IMR-90 (cell line): Measurements from ENCODE around the gene KIF25. TPM values are rescaled to one million over a fixed set of nuclear protein-coding genes. Genes with fewer than 3 reads are reported as not detected.

ENCODE experiments used
- ATAC-seq: fragments of 200-7000 bp; cut with Tn5 transposase; 2 replicates; pipeline ENCODE4 v1.9.1; 2020; ENCODE audit warnings: low read depth, mild to moderate bottlenecking, moderate library complexity
- BruUV-seq: library from RNA; stranded (reverse); fragments of 400-500 nt; replicated peaks from 2 replicates; lab custom pipeline; 2021; lab: Mats Ljungman, UMichigan
- CTCF ChIA-PET: fragments of 300-600 bp; formaldehyde crosslinking; extraction: SDS; loops from one replicate; lab custom pipeline; 2021; ENCODE audit warnings: antibody characterized with exemption; lab: Yijun Ruan, JAX
- POLR2A ChIA-PET: fragments of 300-600 bp; sonication (Branson Sonifier 250); formaldehyde crosslinking; loops from one replicate; lab custom pipeline; 2022; ENCODE audit warnings: antibody characterized with exemption; ENCODE audit not compliant: unreplicated experiment; lab: Charles Lee
- DNase-seq: peaks from one replicate; pipeline ENCODE4 v3.0.0; 2013
- H2AFZ ChIP-seq: replicated peaks from 2 replicates; pipeline ENCODE3; 2013; ENCODE audit warnings: low read length, mild to moderate bottlenecking; ENCODE audit not compliant: poor library complexity
- H2AK5ac ChIP-seq: 2 replicates; pipeline ENCODE4 v1.6.1; 2013; ENCODE audit warnings: low read depth, low read length, inconsistent platforms
- H2AK9ac ChIP-seq: replicated peaks from 2 replicates; pipeline ENCODE3; 2013; ENCODE audit warnings: mild to moderate bottlenecking, low read depth, low read length, moderate library complexity; ENCODE audit not compliant: poor library complexity
- H2BK120ac ChIP-seq: 2 replicates; pipeline ENCODE4 v1.6.1; 2013; ENCODE audit warnings: low read depth, low read length, inconsistent platforms
- H2BK15ac ChIP-seq: 3 replicates; pipeline ENCODE4 v1.6.1; 2013; ENCODE audit warnings: low read depth, low read length, inconsistent platforms
- H2BK20ac ChIP-seq: 2 replicates; pipeline ENCODE4 v1.6.1; 2013; ENCODE audit warnings: low read depth, mild to moderate bottlenecking, inconsistent platforms, low read length, moderate library complexity
- H2BK5ac ChIP-seq: 2 replicates; pipeline ENCODE4 v1.6.1; 2013; ENCODE audit warnings: mild to moderate bottlenecking, low read depth, low read length, inconsistent platforms; ENCODE audit not compliant: poor library complexity, severe bottlenecking
- H3K14ac ChIP-seq: replicated peaks from 2 replicates; pipeline ENCODE4 v1.6.1; 2013; ENCODE audit warnings: low read depth, low read length, inconsistent platforms
- H3K18ac ChIP-seq: 2 replicates; pipeline ENCODE4 v1.6.1; 2013; ENCODE audit warnings: low read depth, low read length, control low read depth
- H3K23ac ChIP-seq: 2 replicates; pipeline ENCODE4 v1.6.1; 2013; ENCODE audit warnings: low read depth, low read length, inconsistent platforms
- H3K27ac ChIP-seq: 2 replicates; pipeline ENCODE4 v1.5.1; 2013; ENCODE audit warnings: mild to moderate bottlenecking, control low read depth, low read length; ENCODE audit not compliant: insufficient read depth
- H3K27me3 ChIP-seq: 2 replicates; pipeline ENCODE4 v1.6.1; 2013; ENCODE audit warnings: low read length; ENCODE audit not compliant: control insufficient read depth, insufficient read depth
- H3K36me3 ChIP-seq: 2 replicates; pipeline ENCODE4 v1.6.1; 2013; ENCODE audit warnings: low read length, mixed read lengths; ENCODE audit not compliant: control insufficient read depth, insufficient read depth
- H3K4ac ChIP-seq: 2 replicates; pipeline ENCODE4 v1.6.1; 2013; ENCODE audit warnings: low read depth, low read length, inconsistent platforms
- H3K4me1 ChIP-seq: 2 replicates; pipeline ENCODE4 v1.6.1; 2013; ENCODE audit warnings: low read length, mixed read lengths; ENCODE audit not compliant: control insufficient read depth, insufficient read depth
- H3K4me2 ChIP-seq: 2 replicates; pipeline ENCODE4 v1.6.1; 2013; ENCODE audit warnings: low read depth, mild to moderate bottlenecking, control low read depth, low read length, moderate library complexity
- H3K4me3 ChIP-seq: 2 replicates; pipeline ENCODE4 v1.5.1; 2013; ENCODE audit warnings: low read depth, mild to moderate bottlenecking, control low read depth, low read length, moderate library complexity; ENCODE audit not compliant: insufficient read depth
- H3K56ac ChIP-seq: 2 replicates; pipeline ENCODE4 v1.6.1; 2013; ENCODE audit warnings: low read length, inconsistent platforms; ENCODE audit not compliant: insufficient read depth; ENCODE audit errors: extremely low read depth
- H3K79me1 ChIP-seq, 2 experiments: 2 replicates each; pipeline ENCODE4 v1.6.1; 2013; ENCODE audit warnings: low read length in 2 of 2, inconsistent platforms in 1 of 2, low read depth in 1 of 2
- H3K9ac ChIP-seq: 2 replicates; pipeline ENCODE4 v1.6.1; 2013; ENCODE audit warnings: low read depth, low read length, control low read depth
- H3K9me1 ChIP-seq: 2 replicates; pipeline ENCODE4 v1.6.1; 2013; ENCODE audit warnings: low read length, inconsistent platforms; ENCODE audit not compliant: insufficient read depth
- H3K9me3 ChIP-seq: 2 replicates; pipeline ENCODE4 v1.6.1; 2013; ENCODE audit warnings: low read length; ENCODE audit not compliant: control insufficient read depth, insufficient read depth
- H4K20me1 ChIP-seq: 2 replicates; pipeline ENCODE4 v1.6.1; 2013; ENCODE audit warnings: low read length, inconsistent platforms; ENCODE audit not compliant: insufficient read depth
- H4K5ac ChIP-seq: 2 replicates; pipeline ENCODE4 v1.6.1; 2013; ENCODE audit warnings: mild to moderate bottlenecking, low read depth, low read length, control low read depth
- H4K8ac ChIP-seq, 2 experiments: 2 replicates each; pipeline ENCODE4 v1.6.1; 2013; ENCODE audit warnings: low read depth in 2 of 2, low read length in 2 of 2, control low read depth in 1 of 2, inconsistent platforms in 1 of 2
- H4K91ac ChIP-seq: 2 replicates; pipeline ENCODE4 v1.6.1; 2013; ENCODE audit warnings: low read depth, low read length, inconsistent platforms; ENCODE audit not compliant: insufficient read depth
- CEBPB ChIP-seq: IDR thresholded peaks from 2 replicates; pipeline ENCODE4 v1.6.1; 2012; ENCODE audit warnings: low read depth, low read length, improper control_type of control experiment
- MAFK ChIP-seq: IDR thresholded peaks from 2 replicates; pipeline ENCODE4 v1.6.1; 2012; ENCODE audit warnings: low read depth, low read length, improper control_type of control experiment
- MXI1 ChIP-seq: IDR thresholded peaks from 2 replicates; pipeline ENCODE4 v1.6.1; 2012; ENCODE audit warnings: low read depth, mild to moderate bottlenecking, low read length, moderate library complexity, borderline replicate concordance
- RCOR1 ChIP-seq: IDR thresholded peaks from 2 replicates; pipeline ENCODE4 v1.6.1; 2012; ENCODE audit warnings: mild to moderate bottlenecking, low read length, improper control_type of control experiment; ENCODE audit not compliant: insufficient replicate concordance
- SMC3 ChIP-seq: fragments of 150-350 bp; IDR thresholded peaks from 2 replicates; pipeline ENCODE4 v1.6.1; 2016; ENCODE audit warnings: low read depth, mild to moderate bottlenecking, antibody characterized with exemption, low read length, moderate library complexity
- WGBS, 2 experiments: methylation state at CpG; one replicate each; pipeline versions ENCODE4 v1.1.5 to v1.1.7; 2013; ENCODE audit warnings: missing lambda C conversion rate in 2 of 2; ENCODE audit not compliant: insufficient read length in 1 of 2; ENCODE audit errors: extremely low coverage in 2 of 2; 5-methylcytosine and 5-hydroxymethylcytosine counted together
- dilution Hi-C: fragments of 300-500 bp; cut with HindIII; formaldehyde crosslinking; loops from one replicate; pipeline ENCODE4 v1.14.3; 2018; ENCODE audit warnings: low sequenced_read_pairs; ENCODE audit not compliant: unreplicated experiment
- in situ Hi-C: fragments of 300-500 bp; cut with MboI; formaldehyde crosslinking; loops from 3 replicates; pipeline ENCODE4 v1.14.3; 2019; ENCODE audit warnings: low sequenced_read_pairs, inconsistent platforms, mixed read lengths
- intact Hi-C: fragments of 100-400 bp; cut with micrococcal nuclease; formaldehyde crosslinking; loops from 2 replicates; pipeline ENCODE4 v1.10.0; 2022
- polyA plus RNA-seq, 3 experiments: library from polyadenylated mRNA; depleted of rRNA; stranded (reverse); fragments of >200 nt; gene quantifications; 2 replicates each; pipeline ENCODE4 v1.2.3, GENCODE V29; 2012; ENCODE audit warnings: low replicate concordance in 1 of 3
- total RNA-seq: library from RNA; depleted of rRNA; stranded (reverse); fragments of >200 nt; gene quantifications from 2 replicates; pipeline ENCODE4 v1.2.3, GENCODE V29; 2012

Gene KIF25
- total and polyA plus RNA-seq, 2 of the 4 experiments (the other 2 are of a cell fraction): not detected

DNA sequence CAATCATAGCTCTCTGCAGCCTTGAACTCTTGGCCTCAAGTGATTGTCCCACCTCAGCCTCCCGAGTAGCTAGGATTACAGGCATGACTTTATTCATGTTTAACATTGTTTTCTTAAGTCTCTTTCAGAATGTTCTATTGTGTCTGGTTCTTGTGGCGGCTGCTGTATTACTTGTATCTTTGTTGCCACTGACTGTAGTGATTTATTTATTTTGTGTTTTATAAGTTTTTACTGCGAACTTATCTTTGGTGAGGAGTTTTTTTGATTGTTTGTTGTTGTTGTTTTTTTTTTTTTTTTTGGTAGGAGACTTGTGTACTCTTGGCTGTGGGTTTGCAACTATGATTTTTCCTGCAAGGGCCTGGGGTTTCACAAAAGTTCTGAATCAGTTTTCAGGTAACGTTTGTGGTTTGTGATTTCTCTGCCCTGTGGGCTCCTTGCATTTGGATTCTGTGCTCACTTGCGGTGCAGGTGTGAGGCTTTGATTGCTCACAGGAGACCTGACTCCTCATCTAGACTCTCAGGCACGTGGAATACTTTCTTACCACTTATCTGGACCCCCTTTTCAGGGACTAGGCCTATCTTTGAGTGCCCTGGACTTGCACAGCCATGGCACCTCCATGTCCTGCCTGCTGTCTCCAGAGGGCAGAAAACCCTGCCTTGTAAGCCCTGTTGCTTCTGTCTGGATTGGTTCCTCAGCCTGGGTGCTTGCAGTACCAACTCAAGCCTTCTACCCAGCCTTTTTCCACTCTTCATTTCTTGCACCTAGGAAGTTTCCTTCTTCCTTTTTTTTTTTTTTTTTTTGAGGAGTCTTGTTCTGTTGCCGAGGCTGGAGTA is 25.2 kb downstream of the KIF25 start:
- in situ Hi-C loops: no loop called here
- H3K79me1 ChIP-seq: no peaks in the 10 kb centered on the region
- no peak overlapping the region for H2BK15ac ChIP-seq
- H3K4ac ChIP-seq: no peak overlapping the region
- 100% methylated on average over 1 of the region's 7 CpGs; no CpG with 5 or more reads in 1 of the 2 experiments for WGBS, 2 experiments
- H4K20me1 ChIP-seq: no peaks in the 10 kb centered on the region
- H3K4me3 ChIP-seq: no peak overlapping the region
- H2AK9ac ChIP-seq: no peak overlapping the region
- peaks cover 3% of the 10 kb centered on the region; the same call in 1 of the 2 replicates for H3K9me1 ChIP-seq
- no peak overlapping the region for H3K27ac ChIP-seq
- dilution Hi-C loops: no loop called here
- no peak for ATAC-seq
- no peak overlapping the region for H2AFZ ChIP-seq
- no peak overlapping the region for H4K91ac ChIP-seq
- H3K27me3 ChIP-seq: peaks cover 8% of the 10 kb centered on the region
- no peak overlapping the region for H4K5ac ChIP-seq
- no peak overlapping the region for H2BK120ac ChIP-seq
- peaks cover 5% of the 10 kb centered on the region for H3K4me1 ChIP-seq
- no peak for TF ChIP-seq MXI1
- TF ChIP-seq CEBPB: no peak
- TF ChIP-seq MAFK: no peak
- TF ChIP-seq SMC3: no peak
- TF ChIP-seq RCOR1: no peak
- no peak for DNase-seq
- H3K36me3 ChIP-seq: no peaks in the 10 kb centered on the region
- no peaks in the 10 kb centered on the region for H3K9me3 ChIP-seq
- no peak overlapping the region for H3K23ac ChIP-seq
- no peak overlapping the region for H3K9ac ChIP-seq
- no peak overlapping the region for H2AK5ac ChIP-seq
- no peak overlapping the region for H3K14ac ChIP-seq
- H2BK20ac ChIP-seq: no peak overlapping the region
- H4K8ac ChIP-seq: no peak overlapping the region
- no peak overlapping the region for H3K4me2 ChIP-seq
- H3K56ac ChIP-seq: no peak overlapping the region
- BruUV-seq: no TSS peak
- ChIA-PET POLR2A (no interaction called here), CTCF (no interaction called here)
- intact Hi-C loops: no loop called here
- no peak overlapping the region for H2BK5ac ChIP-seq
- H3K18ac ChIP-seq: no peak overlapping the region
